SU-DHL-6 (cell line): ENCODE measurements around the gene TANC2.

Experiments
- H2AFZ ChIP-seq: fragments of 200-600 bp; sonication (generic); 2 replicates; pipeline ENCODE4 v1.6.1; 2014; ENCODE audit warnings: low read depth, mild to moderate bottlenecking, moderate library complexity, mixed read lengths, antibody characterized with exemption, low read length; ENCODE audit not compliant: severe bottlenecking
- H3F3A ChIP-seq: fragments of 200-600 bp; shearing (Covaris generic); 2 replicates; pipeline ENCODE4 v1.6.0; 2016; ENCODE audit warnings: antibody characterized with exemption, mild to moderate bottlenecking; ENCODE audit not compliant: insufficient read depth
- H3K27ac ChIP-seq: fragments of 200-600 bp; sonication (generic); 2 replicates; pipeline ENCODE4 v1.5.1; 2016; ENCODE audit warnings: low read depth, mild to moderate bottlenecking, low read length, moderate library complexity, mixed read lengths
- H3K27me3 ChIP-seq: fragments of 200-600 bp; sonication (generic), shearing (Covaris generic); 2 replicates; pipeline ENCODE4 v1.6.0; 2014; ENCODE audit warnings: mild to moderate bottlenecking, low read length
- H3K36me3 ChIP-seq: fragments of 200-600 bp; sonication (generic); 2 replicates; pipeline ENCODE4 v1.6.1; 2014; ENCODE audit warnings: mild to moderate bottlenecking, low read length, mixed read lengths
- H3K4me2 ChIP-seq: fragments of 300-600, 200-600 bp; shearing (Covaris generic), sonication (generic); 2 replicates; pipeline ENCODE4 v1.6.0; 2014; ENCODE audit warnings: low read length, low read depth, mild to moderate bottlenecking; ENCODE audit not compliant: poor library complexity, severe bottlenecking
- H3K4me3 ChIP-seq: fragments of 200-600 bp; sonication (generic); 2 replicates; pipeline ENCODE4 v1.5.1; 2014; ENCODE audit warnings: antibody characterized with exemption, low read length, mild to moderate bottlenecking, mixed read lengths; ENCODE audit not compliant: insufficient read depth, poor library complexity, severe bottlenecking
- H3K79me2 ChIP-seq: fragments of 200-600 bp; sonication (generic); 2 replicates; pipeline ENCODE4 v1.6.1; 2014; ENCODE audit warnings: mild to moderate bottlenecking, low read length, moderate library complexity; ENCODE audit not compliant: insufficient read depth
- H3K9ac ChIP-seq: fragments of 200-600 bp; sonication (generic); 2 replicates; pipeline ENCODE4 v1.7.0; 2014; ENCODE audit warnings: mild to moderate bottlenecking, low read length
- H3K9me2 ChIP-seq: fragments of 200-600 bp; sonication (generic); replicated peaks from 2 replicates; pipeline ENCODE4 v1.6.1; 2014; ENCODE audit warnings: low read length; ENCODE audit not compliant: insufficient read depth
- H3K9me3 ChIP-seq: fragments of 200-600 bp; sonication (generic); 2 replicates; pipeline ENCODE4 v1.6.1; 2014; ENCODE audit warnings: low read length, mixed read lengths; ENCODE audit not compliant: insufficient read depth
- H4K20me1 ChIP-seq: fragments of 200-600 bp; sonication (generic); 2 replicates; pipeline ENCODE4 v1.6.1; 2014; ENCODE audit warnings: low read depth, mild to moderate bottlenecking, antibody characterized with exemption, low read length, moderate library complexity, mixed read lengths
- CTCF ChIP-seq: fragments of 200-600 bp; sonication (generic); IDR thresholded peaks from one replicate; pipeline ENCODE4 v1.5.1; 2017; ENCODE audit warnings: antibody characterized with exemption, mild to moderate bottlenecking, low read length, moderate library complexity; ENCODE audit not compliant: insufficient read depth, poor library complexity, severe bottlenecking
- EZH2phosphoT487 ChIP-seq: fragments of 200-600 bp; sonication (generic), shearing (Covaris generic); conservative IDR thresholded peaks from 2 replicates; pipeline ENCODE4 v1.6.1; 2018; ENCODE audit warnings: mild to moderate bottlenecking, antibody characterized with exemption, low read length, moderate library complexity, mixed read lengths

TANC2 gene

DNA sequence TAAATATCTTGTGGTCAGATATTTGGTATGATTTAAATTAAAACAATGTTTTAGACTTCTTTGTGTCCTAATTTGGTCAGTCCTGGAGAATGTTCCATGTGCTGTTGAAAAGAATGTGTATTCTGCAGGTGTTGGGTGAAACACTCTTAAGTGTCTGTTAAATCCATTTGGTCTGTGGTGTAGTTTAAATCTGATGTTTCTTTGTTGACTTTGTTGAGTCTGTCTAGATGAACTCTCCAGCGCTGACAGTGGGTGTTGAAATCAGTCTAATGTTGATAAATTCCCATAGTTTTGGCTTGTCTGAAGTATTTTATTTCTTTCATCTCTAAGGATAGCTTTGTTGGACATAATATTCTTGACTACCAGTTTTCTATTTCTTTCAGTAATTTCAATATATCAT is 18.8 kb downstream of the TANC2 start:
- no peak overlapping the region for H3K4me2 ChIP-seq
- no peak overlapping the region for H3K4me3 ChIP-seq
- H2AFZ ChIP-seq: no peak overlapping the region
- no peaks in the 10 kb centered on the region for H3F3A ChIP-seq
- no peaks in the 10 kb centered on the region for H3K79me2 ChIP-seq
- TF ChIP-seq EZH2phosphoT487 (no peak), CTCF (no peak)
- no peak overlapping the region for H3K9ac ChIP-seq
- no peaks in the 10 kb centered on the region for H4K20me1 ChIP-seq
- H3K27me3 ChIP-seq: no peaks in the 10 kb centered on the region
- no peak overlapping the region for H3K27ac ChIP-seq
- H3K9me3 ChIP-seq: 0 out of 2 replicates have a peak, but pooled peaks cover 6% of the 10 kb centered on the region
- H3K36me3 ChIP-seq: no peaks in the 10 kb centered on the region
- H3K9me2 ChIP-seq: no peaks in the 10 kb centered on the region

DNA sequence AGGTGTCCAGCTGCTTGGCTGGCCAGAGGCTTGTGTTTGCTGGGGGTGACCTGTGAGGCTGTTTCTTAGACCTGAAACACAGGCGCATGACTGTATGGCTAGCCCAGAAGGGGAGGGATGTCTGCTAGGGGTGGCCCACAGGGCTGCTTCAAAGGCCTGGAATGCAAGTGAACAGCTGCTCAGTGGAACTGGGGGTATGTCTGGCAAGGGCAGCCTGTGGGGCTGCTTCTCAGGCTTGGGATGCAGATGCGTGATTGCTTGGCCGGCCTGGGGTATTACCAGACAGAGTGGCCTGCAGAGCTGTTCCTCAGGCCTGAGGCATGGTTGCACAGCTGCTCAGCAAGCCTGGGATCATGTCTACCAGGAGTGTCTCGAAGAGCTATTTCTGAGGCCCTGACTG is 20.5 kb downstream of the TANC2 start:
- TF ChIP-seq CTCF (no peak), EZH2phosphoT487 (no peak)
- no peak overlapping the region for H3K4me2 ChIP-seq

DNA sequence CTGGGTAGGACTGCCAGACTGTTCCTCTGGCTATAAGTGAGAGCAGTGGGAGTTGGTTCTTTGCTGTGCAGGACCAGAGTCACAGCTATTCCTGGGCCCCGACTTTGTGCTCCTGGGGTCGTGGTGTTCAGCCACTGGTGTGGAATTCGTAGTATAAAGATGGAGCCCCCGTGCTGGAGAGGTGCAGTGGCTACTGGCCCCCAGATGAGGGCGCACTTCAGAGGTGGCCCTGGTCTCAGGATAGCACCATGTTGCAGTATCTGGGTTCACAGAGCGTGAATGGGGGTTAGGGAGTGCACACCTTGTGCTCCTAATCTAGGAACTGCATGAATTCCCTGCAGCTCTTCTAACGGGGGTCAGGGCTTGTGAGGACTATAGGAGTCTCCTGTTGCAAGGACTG is 21.1 kb downstream of the TANC2 start:
- Histone ChIP-seq H3K79me2 (no peaks in the 10 kb centered on the region), H3K9me3 (0 out of 2 replicates have a peak, but pooled peaks cover 6% of the 10 kb centered on the region), H3F3A (no peaks in the 10 kb centered on the region), H2AFZ (no peak overlapping the region), H3K27ac (no peak overlapping the region), H3K36me3 (no peaks in the 10 kb centered on the region), H3K4me3 (no peak overlapping the region), H3K9me2 (no peaks in the 10 kb centered on the region), H3K9ac (no peak overlapping the region), H3K4me2 (no peak overlapping the region), H3K27me3 (no peaks in the 10 kb centered on the region), H4K20me1 (no peaks in the 10 kb centered on the region)
- TF ChIP-seq CTCF (no peak), EZH2phosphoT487 (no peak)

More for the DNA sequence above, 20.5 kb downstream of the TANC2 start:
- Histone ChIP-seq H3K36me3 (no peaks in the 10 kb centered on the region), H3K9ac (no peak overlapping the region), H3F3A (no peaks in the 10 kb centered on the region), H3K9me3 (0 out of 2 replicates have a peak, but pooled peaks cover 6% of the 10 kb centered on the region), H3K27me3 (no peaks in the 10 kb centered on the region), H2AFZ (no peak overlapping the region), H3K4me3 (no peak overlapping the region), H3K9me2 (no peaks in the 10 kb centered on the region), H4K20me1 (no peaks in the 10 kb centered on the region), H3K27ac (no peak overlapping the region), H3K79me2 (no peaks in the 10 kb centered on the region)

DNA sequence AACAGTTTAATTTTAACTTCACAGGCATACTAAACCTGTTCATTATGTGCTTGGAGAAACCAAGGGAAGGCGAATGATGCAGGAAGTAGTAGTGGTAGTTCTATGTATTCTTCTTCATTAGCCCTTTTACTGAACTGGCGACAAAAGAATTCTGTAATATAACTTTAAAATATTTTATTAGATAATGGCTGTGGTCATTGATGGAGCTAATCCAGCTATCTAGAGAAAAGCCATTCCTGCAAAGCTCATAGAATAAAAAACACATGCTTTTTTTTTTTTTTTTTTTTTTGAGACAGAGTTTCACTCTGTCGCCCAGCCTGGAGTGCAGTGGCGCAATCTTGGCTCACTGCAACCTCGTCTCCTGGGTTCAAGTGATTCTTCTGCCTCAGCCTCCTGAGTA is 23.5 kb downstream of the TANC2 start:
- H3K36me3 ChIP-seq: no peaks in the 10 kb centered on the region

More for the DNA sequence above, 23.5 kb downstream of the TANC2 start:
- Histone ChIP-seq H3K27ac (no peak overlapping the region), H3F3A (no peaks in the 10 kb centered on the region), H3K4me2 (no peak overlapping the region), H3K9ac (no peak overlapping the region), H4K20me1 (no peaks in the 10 kb centered on the region), H2AFZ (no peak overlapping the region), H3K9me2 (no peaks in the 10 kb centered on the region), H3K27me3 (no peaks in the 10 kb centered on the region), H3K79me2 (no peaks in the 10 kb centered on the region), H3K9me3 (no peaks in the 10 kb centered on the region), H3K4me3 (no peak overlapping the region)
- no peak for TF ChIP-seq EZH2phosphoT487
- TF ChIP-seq CTCF: no peak
